B cell (primary cell): Measurements from ENCODE around the gene RASGRP3.

Experiments
- EZH2 ChIP-seq: IDR thresholded peaks from 2 replicates; pipeline ENCODE4 v1.6.1; 2012; ENCODE audit warnings: borderline replicate concordance, low read depth, mild to moderate bottlenecking, moderate library complexity, low read length; ENCODE audit not compliant: insufficient read depth, poor library complexity, severe bottlenecking
- TF ChIP-seq, protein P1 (sequence below): fragments of 200-600 bp; IDR thresholded peaks from one replicate; pipeline ENCODE4 v1.8.0; 2022; ENCODE audit warnings: antibody characterized with exemption, mild to moderate bottlenecking

DNA sequence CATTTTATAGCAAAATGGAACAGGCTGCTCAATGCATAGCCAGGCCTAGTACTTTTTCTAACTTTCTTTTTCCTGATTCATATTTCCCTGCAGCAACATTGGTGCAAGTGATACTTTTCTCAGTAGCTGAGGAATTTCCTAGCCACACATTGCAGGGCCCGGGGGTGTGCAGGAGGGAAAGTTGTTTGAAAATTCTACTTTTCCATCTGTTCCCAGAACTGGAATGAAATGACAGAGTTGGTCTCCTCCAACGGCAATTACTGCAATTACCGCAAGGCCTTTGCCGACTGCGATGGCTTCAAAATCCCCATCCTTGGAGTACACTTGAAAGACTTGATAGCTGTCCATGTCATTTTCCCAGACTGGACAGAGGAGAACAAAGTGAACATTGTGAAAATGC is 50.5 kb downstream of the RASGRP3 start:
- TF ChIP-seq, protein P1, sequence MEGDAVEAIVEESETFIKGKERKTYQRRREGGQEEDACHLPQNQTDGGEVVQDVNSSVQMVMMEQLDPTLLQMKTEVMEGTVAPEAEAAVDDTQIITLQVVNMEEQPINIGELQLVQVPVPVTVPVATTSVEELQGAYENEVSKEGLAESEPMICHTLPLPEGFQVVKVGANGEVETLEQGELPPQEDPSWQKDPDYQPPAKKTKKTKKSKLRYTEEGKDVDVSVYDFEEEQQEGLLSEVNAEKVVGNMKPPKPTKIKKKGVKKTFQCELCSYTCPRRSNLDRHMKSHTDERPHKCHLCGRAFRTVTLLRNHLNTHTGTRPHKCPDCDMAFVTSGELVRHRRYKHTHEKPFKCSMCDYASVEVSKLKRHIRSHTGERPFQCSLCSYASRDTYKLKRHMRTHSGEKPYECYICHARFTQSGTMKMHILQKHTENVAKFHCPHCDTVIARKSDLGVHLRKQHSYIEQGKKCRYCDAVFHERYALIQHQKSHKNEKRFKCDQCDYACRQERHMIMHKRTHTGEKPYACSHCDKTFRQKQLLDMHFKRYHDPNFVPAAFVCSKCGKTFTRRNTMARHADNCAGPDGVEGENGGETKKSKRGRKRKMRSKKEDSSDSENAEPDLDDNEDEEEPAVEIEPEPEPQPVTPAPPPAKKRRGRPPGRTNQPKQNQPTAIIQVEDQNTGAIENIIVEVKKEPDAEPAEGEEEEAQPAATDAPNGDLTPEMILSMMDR, result no peak
- no peak for TF ChIP-seq EZH2
